Head of caudate nucleus (tissue), 42 donors: ENCODE data around the gene ZNF200.

Experiments
- DNase-seq, 42 donors: peaks; one replicate each; pipeline versions ENCODE4 v3.0.0 to v3.0.0-alpha.2; 2020 to 2021; ENCODE audit warnings: mixed read lengths in 7 of 42
- intact Hi-C: fragments of 100-400 bp; cut with DNase I; formaldehyde crosslinking; loops from one replicate; pipeline ENCODE4 v1.15.0; 2022

ZNF200 gene

GRCh38 chr16:3256146-3256865 is 21.3 kb upstream of the ZNF200 start, which contains the start of gene MEFV:
TSS of gene MEFV (minus strand) at chr16:3256633. CDS start at chr16:3256587, 46 bp downstream.
- DNase-seq = peak in 4 of 42 donors; percentile 11 to 18 (median 14)
- intact Hi-C loops = no loop called here

GRCh38 chr16:3254309-3254708 is 19.4 kb upstream of the ZNF200 start:
- no peak for DNase-seq
- intact Hi-C loops = no loop called here

- intact Hi-C loops = no loop called here
- DNase-seq = no peak
These were observed 18.0 kb upstream of the ZNF200 start for GRCh38 chr16:3252967-3253366.

GRCh38 chr16:3249451-3249850 is 14.5 kb upstream of the ZNF200 start:
- DNase-seq = no peak
- intact Hi-C loops = no loop called here

- intact Hi-C loops = no loop called here
- DNase-seq = no peak
These were observed 14.1 kb upstream of the ZNF200 start for GRCh38 chr16:3249020-3249419.

- intact Hi-C loops = no loop called here
- no peak for DNase-seq
These were observed 13.6 kb upstream of the ZNF200 start for GRCh38 chr16:3248596-3248995.

- intact Hi-C loops = no loop called here
- no peak for DNase-seq
These were observed 11.9 kb upstream of the ZNF200 start for GRCh38 chr16:3246876-3247275.

- no peak for DNase-seq
- intact Hi-C loops = no loop called here
These were observed 11.0 kb upstream of the ZNF200 start for GRCh38 chr16:3246002-3246401.

- intact Hi-C loops = no loop called here
- no peak for DNase-seq
These were observed 8.9 kb upstream of the ZNF200 start for GRCh38 chr16:3243882-3244281.

- peak in 33 of 42 donors; percentile 3 to 84 (median 47) for DNase-seq
- intact Hi-C loops = no loop called here
These were observed 7.8 kb upstream of the ZNF200 start for GRCh38 chr16:3242709-3243108.

- intact Hi-C loops = no loop called here
- DNase-seq = no peak
These were observed 6.8 kb upstream of the ZNF200 start for GRCh38 chr16:3241761-3242160.

- peak in 18 of 42 donors; percentile 3 to 62 (median 17) for DNase-seq
- intact Hi-C loops = no loop called here
These were observed 1.1 kb upstream of the ZNF200 start for GRCh38 chr16:3235856-3236669.

- DNase-seq = peak in 2 of 42 donors; percentile 2 to 7
- intact Hi-C loops = no loop called here
These were observed 458 bp downstream of the ZNF200 start for GRCh38 chr16:3234543-3234856.

- no peak for DNase-seq
- intact Hi-C loops = no loop called here
These were observed 10.9 kb downstream of the ZNF200 start for GRCh38 chr16:3223913-3224515.

- DNase-seq = no peak
- intact Hi-C loops = no loop called here
These were observed 14.1 kb downstream of the ZNF200 start for GRCh38 chr16:3220839-3221238.

GRCh38 chr16:3216263-3216640 is 18.7 kb downstream of the ZNF200 start:
- DNase-seq = no peak
- intact Hi-C loops = no loop called here

- intact Hi-C loops = no loop called here
These were observed 19.2 kb downstream of the ZNF200 start for GRCh38 chr16:3215601-3216262.

GRCh38 chr16:3214904-3215600 is 19.9 kb downstream of the ZNF200 start:
- intact Hi-C loops = no loop called here
- DNase-seq = no peak

More at GRCh38 chr16:3215601-3216262, 19.2 kb downstream of the ZNF200 start:
- DNase-seq = no peak

- no peak for DNase-seq
- intact Hi-C loops = no loop called here
These were observed 22.4 kb downstream of the ZNF200 start for GRCh38 chr16:3212567-3212966.
